ENCODE measurements around the gene TBC1D2. TPM values are rescaled to one million over a fixed set of nuclear protein-coding genes. Genes with fewer than 3 reads are reported as not detected.

TBC1D2 gene
- total RNA-seq, 1 donor, result 78.6 TPM

GRCh38 chr9:98168153-98168780 lies 87.2 kb downstream of the TBC1D2 start:
- H3K4me3 ChIP-seq (ENCODE audit: low read depth, low read length), result no peak overlapping the region
- no peak for TF ChIP-seq CTCF (IDR thresholded peaks at IDR 0.05; ENCODE audit: insufficient read depth, low read depth, low read length)
- DNase-seq (ENCODE audit: low read depth), result no peak

- no peak overlapping the region for H3K4me3 ChIP-seq (ENCODE audit: low read depth, low read length)
- no peak for TF ChIP-seq CTCF (IDR thresholded peaks at IDR 0.05; ENCODE audit: insufficient read depth, low read depth, low read length)
- DNase-seq (ENCODE audit: low read depth), result no peak
Measured at GRCh38 chr9:98164912-98165311, 90.5 kb downstream of the TBC1D2 start.

- H3K4me3 ChIP-seq (ENCODE audit: low read depth, low read length), result no peak overlapping the region
- TF ChIP-seq CTCF (IDR thresholded peaks at IDR 0.05; ENCODE audit: insufficient read depth, low read depth, low read length), result no peak
- DNase-seq (ENCODE audit: low read depth), result no peak
Measured at GRCh38 chr9:98162613-98163012, 92.8 kb downstream of the TBC1D2 start.

GRCh38 chr9:98161851-98162250 lies 93.6 kb downstream of the TBC1D2 start:
- no peak overlapping the region for H3K4me3 ChIP-seq (ENCODE audit: low read depth, low read length)
- no peak for DNase-seq (ENCODE audit: low read depth)
- TF ChIP-seq CTCF (IDR thresholded peaks at IDR 0.05; ENCODE audit: insufficient read depth, low read depth, low read length), result no peak

GRCh38 chr9:98159790-98160189 lies 95.7 kb downstream of the TBC1D2 start:
- no peak for DNase-seq (ENCODE audit: low read depth)
- no peak overlapping the region for H3K4me3 ChIP-seq (ENCODE audit: low read depth, low read length)
- no peak for TF ChIP-seq CTCF (IDR thresholded peaks at IDR 0.05; ENCODE audit: insufficient read depth, low read depth, low read length)

- H3K4me3 ChIP-seq (ENCODE audit: low read depth, low read length), result no peak overlapping the region
- TF ChIP-seq CTCF (IDR thresholded peaks at IDR 0.05; ENCODE audit: insufficient read depth, low read depth, low read length), result no peak
- no peak for DNase-seq (ENCODE audit: low read depth)
Measured at GRCh38 chr9:98159301-98159700, 96.1 kb downstream of the TBC1D2 start.
